Gastrocnemius medialis (tissue), 4 donors: ENCODE measurements around the gene RBBP7. TPM values are rescaled to one million over a fixed set of nuclear protein-coding genes. Genes with fewer than 3 reads are reported as not detected.

ENCODE experiments used
- ATAC-seq, 2 donors: fragments of 150-250 bp; one replicate each; pipeline ENCODE4 v1.9.1; 2016
- DNase-seq, 2 donors: peaks; one replicate each; pipeline ENCODE4 v3.0.0-alpha.2; 2019
- H3K27ac ChIP-seq, 4 donors: fragments of 200-600 bp; sonication (generic); 1 replicate in 1 of 4; 2 replicates in 3 of 4; pipeline ENCODE4 v1.5.1; 2016 to 2018; ENCODE audit warnings: mild to moderate bottlenecking in 2 of 4, moderate library complexity in 1 of 4
- H3K27me3 ChIP-seq, 3 donors: fragments of 200-600 bp; sonication (generic) in 2 of 3; 1 replicate in 1 of 3; 2 replicates in 2 of 3; pipeline versions ENCODE4 v1.5.1 to v1.6.0; 2016 to 2019; ENCODE audit warnings: mild to moderate bottlenecking in 1 of 3, moderate library complexity in 1 of 3
- H3K36me3 ChIP-seq, 2 donors: fragments of 200-600 bp; sonication (generic) in 1 of 2; one replicate each; pipeline ENCODE4 v1.5.1; 2017 to 2018
- H3K4me1 ChIP-seq, 2 donors: fragments of 200-600 bp; sonication (generic) in 1 of 2; one replicate each; pipeline ENCODE4 v1.5.1; 2016 to 2017; ENCODE audit warnings: mild to moderate bottlenecking in 2 of 2
- H3K4me3 ChIP-seq, 4 donors: fragments of 200-600 bp; sonication (generic) in 3 of 4; 1 replicate in 1 of 4; 2 replicates in 3 of 4; pipeline ENCODE4 v1.5.1; 2016 to 2019; ENCODE audit warnings: mild to moderate bottlenecking in 2 of 4
- H3K9me3 ChIP-seq, 3 donors: fragments of 200-600 bp; sonication (generic) in 2 of 3; 1 replicate in 1 of 3; 2 replicates in 2 of 3; pipeline ENCODE4 v1.5.1; 2016 to 2019
- POLR2A ChIP-seq, 2 donors: fragments of 450-650 bp; IDR thresholded peaks; one replicate each; pipeline ENCODE4 v1.6.1; 2017; ENCODE audit warnings: antibody characterized with exemption in 2 of 2, mild to moderate bottlenecking in 2 of 2, moderate library complexity in 2 of 2
- in situ Hi-C, 4 donors: fragments of 200-750 bp; cut with MboI; loops; one replicate each; pipeline versions ENCODE4 v1.15.0 to v1.8.0; 2017; ENCODE audit warnings: low sequenced_read_pairs in 4 of 4
- intact Hi-C: fragments of 100-400 bp; cut with DNase I; formaldehyde crosslinking; loops from one replicate; pipeline ENCODE4 v1.15.1; 2023; ENCODE audit warnings: low total_unique reads
- total RNA-seq, 4 donors: library from RNA; depleted of rRNA; stranded (reverse); fragments of >200 nt; gene quantifications; one replicate each; pipeline versions ENCODE4 v1.1.0 to v1.2.3, GENCODE V29; 2016
- TF ChIP-seq, protein P1 (sequence below), 5 experiments: fragments of 450-650 bp in 3 of 5; fragments of 200-600 bp in 2 of 5; sonication (generic) in 2 of 5; IDR thresholded peaks in 4 of 5; conservative IDR thresholded peaks in 1 of 5; 1 replicate in 4 of 5; 2 replicates in 1 of 5; pipeline ENCODE4 v1.5.1; 2016 to 2019; ENCODE audit warnings: antibody characterized with exemption in 5 of 5, mild to moderate bottlenecking in 3 of 5, moderate library complexity in 3 of 5

RBBP7 gene
- total RNA-seq, 4 donors from 2014 or later: 95.0 to 325 (median 151) TPM

DNA sequence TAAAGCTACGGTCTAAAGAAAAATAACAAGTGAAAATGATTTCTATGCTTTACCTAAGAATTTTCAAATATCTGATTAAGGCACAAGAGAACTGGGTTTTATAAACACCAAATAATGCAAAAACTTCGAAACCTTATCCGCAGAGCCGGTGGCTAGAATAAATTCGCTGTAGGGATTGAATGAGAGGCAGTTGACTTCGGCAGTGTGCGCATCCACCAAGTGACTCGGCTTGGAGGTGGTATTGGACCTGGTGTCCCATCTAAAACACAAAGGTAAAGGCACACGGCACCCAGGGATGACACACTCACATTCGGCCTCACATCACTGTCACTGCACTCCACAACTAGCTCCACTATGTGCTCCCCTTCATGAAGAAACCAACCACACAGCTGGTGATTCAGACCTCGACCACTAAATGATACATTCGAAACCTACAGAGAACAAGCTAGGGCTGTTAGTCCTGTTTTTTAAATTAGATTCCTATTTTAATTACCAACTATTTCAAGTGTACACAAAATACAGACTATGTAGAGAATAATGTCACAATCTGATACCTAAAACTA, 17.5 kb downstream of the RBBP7 start:
- Histone ChIP-seq H3K4me1 (no peaks in the 10 kb centered on the region), H3K9me3 (no peaks in the 10 kb centered on the region), H3K36me3 (peaks cover 3 to 62% of the 10 kb centered on the region in 2 donors), H3K4me3 (no peak overlapping the region), H3K27ac (no peak overlapping the region), H3K27me3 (no peaks in the 10 kb centered on the region)
- intact Hi-C loops (no loop called here), in situ Hi-C loops (no loop called here)
- TF ChIP-seq POLR2A (IDR thresholded peaks at IDR 0.05): no peak
- TF ChIP-seq, protein P1, sequence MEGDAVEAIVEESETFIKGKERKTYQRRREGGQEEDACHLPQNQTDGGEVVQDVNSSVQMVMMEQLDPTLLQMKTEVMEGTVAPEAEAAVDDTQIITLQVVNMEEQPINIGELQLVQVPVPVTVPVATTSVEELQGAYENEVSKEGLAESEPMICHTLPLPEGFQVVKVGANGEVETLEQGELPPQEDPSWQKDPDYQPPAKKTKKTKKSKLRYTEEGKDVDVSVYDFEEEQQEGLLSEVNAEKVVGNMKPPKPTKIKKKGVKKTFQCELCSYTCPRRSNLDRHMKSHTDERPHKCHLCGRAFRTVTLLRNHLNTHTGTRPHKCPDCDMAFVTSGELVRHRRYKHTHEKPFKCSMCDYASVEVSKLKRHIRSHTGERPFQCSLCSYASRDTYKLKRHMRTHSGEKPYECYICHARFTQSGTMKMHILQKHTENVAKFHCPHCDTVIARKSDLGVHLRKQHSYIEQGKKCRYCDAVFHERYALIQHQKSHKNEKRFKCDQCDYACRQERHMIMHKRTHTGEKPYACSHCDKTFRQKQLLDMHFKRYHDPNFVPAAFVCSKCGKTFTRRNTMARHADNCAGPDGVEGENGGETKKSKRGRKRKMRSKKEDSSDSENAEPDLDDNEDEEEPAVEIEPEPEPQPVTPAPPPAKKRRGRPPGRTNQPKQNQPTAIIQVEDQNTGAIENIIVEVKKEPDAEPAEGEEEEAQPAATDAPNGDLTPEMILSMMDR (IDR thresholded peaks at IDR 0.05 in 4 of 5, conservative IDR thresholded peaks at IDR 0.05 in 1 of 5): no peak
- DNase-seq (no peak), ATAC-seq (no peak)

DNA sequence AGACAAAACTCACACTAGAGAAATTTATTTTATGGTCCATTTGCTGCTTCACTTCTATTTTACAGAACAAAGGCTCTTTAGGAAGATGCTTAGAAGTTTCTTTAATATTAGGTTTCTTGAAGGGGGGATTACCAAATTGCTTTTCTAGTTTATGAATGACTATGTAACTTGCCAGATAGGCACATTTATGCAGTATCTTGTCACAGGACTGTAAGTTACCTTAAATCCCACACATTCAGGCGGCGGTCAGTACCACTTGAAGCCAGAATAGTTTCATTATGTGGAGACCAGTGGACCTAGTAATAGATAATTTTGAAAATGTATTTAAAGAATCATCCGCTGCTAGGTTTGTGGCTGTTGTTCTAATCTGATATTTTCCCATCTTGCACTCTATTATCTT, 18.3 kb downstream of the RBBP7 start:
- H3K4me3 ChIP-seq: no peak overlapping the region
- H3K9me3 ChIP-seq: no peaks in the 10 kb centered on the region
- DNase-seq (no peak), ATAC-seq (no peak)
- no peak overlapping the region for H3K27ac ChIP-seq
- TF ChIP-seq POLR2A (IDR thresholded peaks at IDR 0.05): no peak
- TF ChIP-seq, protein P1 (IDR thresholded peaks at IDR 0.05 in 4 of 5, conservative IDR thresholded peaks at IDR 0.05 in 1 of 5): no peak
- in situ Hi-C loops: no loop called here
- peaks cover 3 to 56% of the 10 kb centered on the region in 2 donors for H3K36me3 ChIP-seq
- no peaks in the 10 kb centered on the region for H3K4me1 ChIP-seq
- no peaks in the 10 kb centered on the region for H3K27me3 ChIP-seq
- intact Hi-C loops: no loop called here

DNA sequence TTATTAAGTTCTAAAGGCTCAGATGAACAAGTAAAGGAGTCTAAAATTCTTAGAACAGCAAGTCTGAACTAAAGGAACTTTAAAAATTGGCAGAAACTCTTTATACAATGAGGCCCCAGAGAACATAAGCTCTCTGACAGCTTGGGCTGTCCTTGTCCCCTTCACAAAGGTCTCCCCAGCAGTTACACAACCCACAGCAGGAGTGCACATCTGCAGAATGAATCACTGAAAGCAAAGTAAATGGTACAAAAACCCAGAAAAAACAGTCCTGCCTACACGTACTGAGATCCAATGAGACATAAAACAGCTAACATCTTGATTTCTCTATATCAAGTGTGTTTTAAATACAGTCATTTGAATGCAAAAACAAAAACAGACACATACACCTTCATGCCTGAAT, 18.7 kb downstream of the RBBP7 start:
- no peaks in the 10 kb centered on the region for H3K9me3 ChIP-seq
- TF ChIP-seq, protein P1 (IDR thresholded peaks at IDR 0.05 in 4 of 5, conservative IDR thresholded peaks at IDR 0.05 in 1 of 5): no peak
- TF ChIP-seq POLR2A (IDR thresholded peaks at IDR 0.05): no peak
- peak overlapping the region in 1 of 4 donors; percentile 18 for H3K27ac ChIP-seq
- intact Hi-C loops (no loop called here), in situ Hi-C loops (no loop called here)
- peaks cover 3 to 55% of the 10 kb centered on the region in 2 donors for H3K36me3 ChIP-seq
- no peak overlapping the region for H3K4me3 ChIP-seq
- ATAC-seq (no peak), DNase-seq (no peak)
- H3K4me1 ChIP-seq: no peaks in the 10 kb centered on the region
- no peaks in the 10 kb centered on the region for H3K27me3 ChIP-seq

DNA sequence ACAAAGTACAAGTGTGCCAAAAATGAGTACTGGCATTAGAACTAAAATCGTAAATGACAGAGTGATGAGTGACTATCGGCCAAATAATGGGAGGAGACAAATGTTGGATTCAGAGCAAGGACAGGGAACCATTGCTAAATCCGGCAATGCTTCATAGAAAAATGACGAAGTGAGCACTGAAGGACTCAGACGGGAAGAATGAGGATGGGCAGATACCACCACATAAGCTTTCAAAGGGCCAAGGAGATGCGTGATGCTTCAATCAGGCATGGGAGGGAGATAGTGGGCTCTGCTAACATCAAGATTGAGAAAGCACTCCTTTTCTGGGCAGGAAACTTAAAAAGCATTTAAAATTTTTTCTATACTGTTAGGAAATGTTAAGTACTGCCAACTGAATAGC, 21.6 kb downstream of the RBBP7 start:
- no peak for DNase-seq
- H3K27ac ChIP-seq: no peak overlapping the region
- in situ Hi-C loops: no loop called here
- no peaks in the 10 kb centered on the region for H3K4me1 ChIP-seq
- no peak overlapping the region for H3K4me3 ChIP-seq
- TF ChIP-seq, protein P1 (IDR thresholded peaks at IDR 0.05 in 4 of 5, conservative IDR thresholded peaks at IDR 0.05 in 1 of 5): no peak
- no peak for TF ChIP-seq POLR2A (IDR thresholded peaks at IDR 0.05)
- H3K27me3 ChIP-seq: no peaks in the 10 kb centered on the region
- peaks cover 3 to 58% of the 10 kb centered on the region in 2 donors for H3K36me3 ChIP-seq
- no peak for ATAC-seq
- intact Hi-C loops: no loop called here
- H3K9me3 ChIP-seq: no peaks in the 10 kb centered on the region

DNA sequence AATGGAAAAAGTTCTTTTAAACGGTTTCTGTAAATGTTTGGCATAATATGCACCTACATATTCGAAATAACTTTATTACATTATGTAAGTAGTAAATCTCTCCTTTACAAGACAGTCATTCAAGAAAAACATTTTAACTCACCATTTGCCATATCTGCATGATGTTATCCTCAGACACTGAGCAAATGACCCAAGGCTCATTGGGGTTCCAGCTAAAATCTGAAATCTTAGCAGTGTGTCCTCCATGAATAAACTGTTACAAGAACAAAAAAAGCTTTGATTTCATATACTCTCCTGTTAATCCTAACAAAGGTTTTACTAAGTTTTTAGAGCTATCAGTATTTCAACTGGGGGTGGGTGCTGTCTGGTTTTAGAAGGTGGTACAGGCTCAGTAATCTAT, 24.5 kb downstream of the RBBP7 start:
- Histone ChIP-seq H3K9me3 (no peaks in the 10 kb centered on the region), H3K4me3 (no peak overlapping the region), H3K4me1 (no peaks in the 10 kb centered on the region), H3K27me3 (no peaks in the 10 kb centered on the region), H3K36me3 (peaks cover 4 to 52% of the 10 kb centered on the region in 2 donors), H3K27ac (no peak overlapping the region)
- in situ Hi-C loops (no loop called here), intact Hi-C loops (no loop called here)
- TF ChIP-seq POLR2A (IDR thresholded peaks at IDR 0.05): no peak
- TF ChIP-seq, protein P1 (IDR thresholded peaks at IDR 0.05 in 4 of 5, conservative IDR thresholded peaks at IDR 0.05 in 1 of 5): no peak
- no peak for DNase-seq
- ATAC-seq: no peak
